ENCODE measurements around the gene STK32C.

The STK32C gene

DNA sequence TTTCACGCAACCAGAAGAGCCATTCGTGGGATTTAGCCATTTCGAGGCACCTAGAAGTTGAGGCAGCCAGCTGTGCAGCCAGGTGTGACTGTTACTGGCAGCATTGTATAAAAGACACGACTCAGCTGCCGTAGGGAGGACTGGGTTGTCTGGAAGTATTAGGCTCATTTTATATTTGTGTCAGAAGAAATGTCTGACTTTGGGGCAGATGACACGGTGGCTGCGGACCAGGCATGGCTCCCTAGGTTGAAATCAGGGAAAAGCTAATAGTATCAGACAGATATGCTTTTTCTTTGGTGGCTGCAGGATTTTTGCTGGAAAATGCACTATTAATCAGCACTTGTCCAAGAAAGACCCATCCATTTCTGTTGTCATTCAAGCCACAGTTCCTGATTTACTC, 125.2 kb downstream of the STK32C start:
- DNase-seq (ENCODE audit: low spot score): no peak

DNA sequence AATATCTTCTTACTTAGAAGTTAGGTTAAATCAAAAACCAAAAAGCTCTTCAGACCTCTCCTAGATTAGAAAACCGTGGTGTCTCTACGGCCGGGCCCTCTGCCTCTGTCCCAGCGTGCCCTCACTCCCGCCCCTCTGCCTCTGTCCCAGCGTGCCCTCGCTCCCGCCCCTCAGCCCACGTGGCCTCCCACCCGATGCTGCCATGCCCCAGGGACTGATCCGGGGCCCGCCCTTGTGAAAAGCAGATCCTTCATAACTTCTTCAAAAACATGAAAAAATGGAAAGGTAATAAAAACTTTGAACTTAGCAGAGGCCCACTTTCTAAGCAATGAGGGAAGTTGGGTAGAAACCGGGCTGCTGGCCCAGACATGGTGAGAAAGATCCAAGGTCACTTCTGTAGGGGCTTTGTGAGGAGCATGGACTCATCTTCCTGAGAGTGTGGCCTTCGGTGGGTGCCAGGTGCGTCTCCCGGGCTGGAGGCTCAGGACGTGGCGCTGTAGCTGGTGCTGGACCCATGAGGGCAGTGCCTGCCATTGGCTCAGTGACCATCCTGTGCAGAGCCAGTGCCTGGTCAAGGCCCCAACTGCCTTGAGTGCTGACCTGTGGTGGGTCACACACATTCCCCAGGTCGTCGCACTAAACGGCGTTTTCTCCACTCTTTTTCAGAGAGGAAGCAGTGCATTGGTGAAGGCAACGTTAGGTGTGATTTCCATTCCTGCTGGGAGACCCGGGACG, 125.9 kb downstream of the STK32C start:
- no peak for DNase-seq (ENCODE audit: low spot score)

DNA sequence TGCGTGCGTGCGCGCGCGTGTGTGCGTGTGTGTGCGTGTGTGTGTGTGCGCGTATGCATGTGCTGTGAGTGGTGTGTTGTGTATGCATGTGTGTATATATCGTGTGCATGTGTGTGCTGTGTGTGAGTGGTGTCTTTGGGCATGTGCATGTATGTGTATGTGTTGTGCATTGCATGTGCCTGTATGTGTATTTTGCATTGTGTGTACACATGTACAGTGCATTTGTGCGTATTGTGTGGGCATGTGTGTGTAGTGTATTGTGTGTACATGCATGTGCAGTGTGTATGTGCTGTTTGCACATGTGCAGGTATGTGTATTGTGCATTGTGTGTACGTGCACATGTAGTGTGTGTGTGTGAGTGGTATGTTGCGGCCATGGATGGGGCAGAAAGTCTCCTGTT, 127.0 kb downstream of the STK32C start:
- DNase-seq (ENCODE audit: low spot score): no peak

DNA sequence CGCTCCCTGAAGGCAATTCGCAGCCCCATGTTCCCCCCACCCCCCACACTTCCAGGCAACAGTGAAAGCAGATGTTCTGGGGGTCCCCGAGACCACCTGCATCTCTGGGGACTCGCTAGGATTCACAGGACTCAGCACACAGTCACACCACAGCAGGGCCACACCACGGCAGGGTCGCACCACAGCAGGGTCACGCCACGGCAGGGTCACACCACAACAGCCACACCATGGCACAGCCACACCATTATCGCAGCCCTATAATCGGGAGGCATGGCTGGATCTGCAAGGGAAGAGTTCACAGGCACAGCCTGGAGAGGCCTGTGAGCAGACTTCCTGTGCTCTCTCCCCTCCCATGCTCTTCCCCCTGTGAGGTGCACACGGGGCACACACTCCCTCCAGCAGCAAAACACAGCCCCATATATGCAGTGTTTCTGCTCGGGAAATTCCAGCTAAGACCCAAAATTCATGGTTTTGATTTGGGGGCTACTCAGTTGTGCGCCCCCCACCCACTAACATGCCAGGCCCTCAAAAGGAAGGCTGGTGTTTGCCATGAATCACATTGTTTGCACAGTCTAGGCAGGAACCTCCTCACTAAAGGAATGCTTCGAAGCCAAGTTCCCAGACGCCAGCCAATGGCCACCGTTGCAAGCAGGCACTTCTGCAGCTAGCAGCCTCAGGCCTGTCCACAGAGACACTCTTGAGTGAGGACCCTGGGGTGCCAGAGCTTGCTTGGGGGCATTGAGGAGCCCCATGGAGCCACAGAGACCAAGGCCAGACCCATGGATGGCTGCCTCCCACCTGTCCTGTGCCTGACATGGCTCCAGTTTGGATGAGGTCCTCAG, 128.0 kb downstream of the STK32C start:
- DNase-seq (ENCODE audit: low spot score): no peak

DNA sequence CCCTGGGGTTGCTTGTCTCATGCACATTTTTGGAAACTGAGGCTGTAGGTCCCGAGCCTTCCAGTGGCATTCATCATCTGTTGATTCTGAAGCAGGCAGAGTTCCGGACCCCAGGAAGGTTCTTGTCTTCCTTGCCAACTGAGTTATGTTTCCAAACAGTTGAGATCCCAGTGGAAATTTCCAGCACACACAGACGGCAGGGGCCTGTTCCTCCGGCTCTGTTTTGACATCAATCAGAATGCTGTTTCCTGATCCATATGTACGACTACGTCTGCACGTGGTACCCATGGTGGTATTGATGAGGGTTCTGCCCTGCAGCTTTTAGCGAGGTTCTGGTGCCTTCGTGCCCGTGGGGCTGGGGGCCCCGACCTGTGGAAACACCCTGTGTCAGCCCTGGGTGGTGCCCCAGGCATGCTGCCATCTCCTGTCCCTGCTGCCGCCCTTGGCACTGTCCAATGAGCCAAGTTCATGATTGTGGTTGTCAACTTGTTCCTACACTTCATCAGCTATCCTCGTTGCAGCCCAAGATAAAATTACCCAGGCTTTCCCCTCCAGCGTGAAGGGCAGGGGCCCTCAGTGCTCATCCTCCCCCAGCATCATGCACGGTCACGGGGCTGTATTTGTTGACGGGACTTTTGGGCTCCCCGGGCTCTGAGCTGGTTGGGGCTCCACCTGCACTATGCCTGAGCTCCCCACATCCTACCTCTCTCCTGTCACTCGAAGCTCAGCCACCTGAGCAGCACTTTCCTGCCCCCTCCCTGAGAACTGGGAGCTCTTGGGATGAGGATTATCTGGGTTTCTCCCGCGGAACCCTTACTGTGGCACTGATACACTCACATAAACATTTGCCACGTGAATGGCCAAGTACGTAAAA, 128.8 kb downstream of the STK32C start:
- no peak for DNase-seq (ENCODE audit: low spot score)

DNA sequence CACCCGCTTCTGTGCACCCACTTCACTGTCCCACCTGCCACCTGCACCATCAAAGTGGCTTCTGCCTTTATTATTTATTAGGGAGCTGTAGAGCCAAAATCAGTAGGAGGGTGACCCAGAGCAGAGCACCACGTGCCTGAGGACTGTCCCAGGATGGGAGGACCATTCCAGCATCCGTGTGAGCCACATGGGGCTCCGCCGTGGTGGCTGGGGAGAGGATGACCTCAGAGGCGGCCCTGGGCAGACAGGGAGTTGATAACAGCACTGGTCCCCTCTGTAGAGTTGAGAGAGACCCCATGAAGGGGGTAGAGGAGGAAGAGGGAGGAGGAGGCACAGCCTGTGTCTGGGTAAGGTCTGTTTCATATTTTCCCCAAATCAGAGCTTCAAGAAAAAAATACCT, 129.7 kb downstream of the STK32C start:
- DNase-seq (ENCODE audit: low spot score): no peak

DNA sequence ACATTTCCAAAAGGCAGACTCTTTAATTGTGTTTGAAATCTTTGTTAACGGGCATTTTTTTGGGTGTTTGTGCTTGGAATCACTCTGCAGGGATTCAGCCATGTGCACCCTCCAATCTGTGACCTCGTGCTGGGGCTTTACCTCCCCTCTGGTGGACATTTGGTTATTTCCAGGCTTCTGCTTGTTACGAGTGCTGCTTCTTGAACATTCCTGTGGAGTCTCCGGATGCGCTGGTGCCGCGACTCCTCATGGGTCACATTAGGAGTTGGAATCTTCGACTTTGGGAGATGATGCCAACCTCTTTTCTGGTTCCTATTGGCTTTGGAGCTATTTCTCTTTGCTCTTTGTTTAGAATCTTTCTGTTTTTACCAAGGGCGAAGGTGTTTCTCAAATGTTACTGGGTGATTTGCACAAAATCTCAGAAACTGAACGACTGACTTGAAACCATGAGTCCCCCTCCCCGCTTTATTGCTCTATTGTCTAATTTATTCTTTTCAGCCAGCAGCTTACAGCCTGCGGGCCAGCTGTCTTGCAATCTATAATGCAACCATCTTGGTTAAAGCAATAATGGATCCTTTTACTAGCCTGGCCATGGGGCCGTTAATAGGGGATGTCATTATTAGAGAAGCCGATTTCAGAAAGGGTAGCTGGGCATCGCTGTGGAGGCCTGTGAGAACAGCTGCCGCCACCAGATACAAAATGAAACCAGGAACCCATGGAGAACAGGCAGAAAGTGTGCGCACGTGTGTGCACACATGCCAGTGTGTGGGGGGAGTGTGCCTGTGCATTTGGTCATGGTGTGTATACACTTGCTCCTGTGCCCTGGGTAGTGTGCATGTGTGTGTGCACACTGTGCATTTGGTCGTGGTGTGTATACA, 130.9 kb downstream of the STK32C start:
- no peak for DNase-seq (ENCODE audit: low spot score)

DNA sequence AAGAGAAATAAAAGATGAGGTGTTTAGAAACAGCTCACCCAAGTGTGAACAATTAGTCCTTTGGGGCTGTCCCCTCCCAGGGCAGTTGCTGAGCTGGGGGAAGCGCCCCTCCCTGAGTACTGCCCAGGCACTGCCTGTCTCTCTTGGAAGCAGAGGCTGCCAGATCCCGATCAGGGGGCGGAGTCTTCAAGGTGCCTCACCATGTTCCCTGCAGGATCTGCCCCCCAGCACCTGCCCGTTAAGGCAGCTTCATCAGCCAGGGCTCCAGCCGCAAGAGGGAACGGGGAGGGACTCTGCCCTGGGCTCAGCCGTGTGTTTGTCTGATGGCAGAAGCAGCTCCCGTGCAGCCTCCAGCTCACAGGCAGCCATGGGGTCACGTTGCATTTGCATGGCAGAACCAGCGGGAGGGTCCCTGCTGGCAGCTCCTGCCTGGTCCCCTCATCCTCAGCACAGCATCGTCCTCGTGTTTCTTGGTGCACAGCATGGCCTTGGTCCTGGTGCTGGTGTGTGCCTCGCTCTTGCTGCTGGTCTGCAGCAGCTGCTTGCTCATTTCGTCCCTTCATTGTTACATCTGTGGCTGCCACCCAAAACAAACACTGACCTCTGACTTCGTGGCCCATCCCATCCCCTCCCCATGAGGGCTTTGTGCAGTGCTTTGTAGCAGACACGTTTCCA, 131.7 kb downstream of the STK32C start:
- no peak for DNase-seq (ENCODE audit: low spot score)

DNA sequence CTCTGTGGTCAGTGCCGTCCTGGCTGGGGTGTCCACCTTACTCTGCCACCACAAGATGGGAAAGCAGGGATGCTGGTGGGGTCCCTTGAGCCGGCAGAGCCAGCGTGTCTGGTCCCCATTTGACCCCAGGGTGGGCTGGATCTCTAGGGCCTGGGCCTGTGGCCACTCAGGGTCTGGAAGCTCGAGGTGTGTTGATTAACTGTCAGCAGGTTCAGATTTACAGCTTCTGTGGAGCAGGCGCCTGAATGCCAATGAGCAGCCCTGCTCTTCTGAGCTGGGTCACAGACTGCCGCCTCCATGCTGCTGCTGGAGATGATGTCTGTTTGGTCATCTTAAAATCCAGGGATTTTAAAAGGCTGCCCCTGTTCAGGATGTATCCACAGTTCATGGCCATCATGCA, 132.3 kb downstream of the STK32C start:
- DNase-seq (ENCODE audit: low spot score): no peak

DNA sequence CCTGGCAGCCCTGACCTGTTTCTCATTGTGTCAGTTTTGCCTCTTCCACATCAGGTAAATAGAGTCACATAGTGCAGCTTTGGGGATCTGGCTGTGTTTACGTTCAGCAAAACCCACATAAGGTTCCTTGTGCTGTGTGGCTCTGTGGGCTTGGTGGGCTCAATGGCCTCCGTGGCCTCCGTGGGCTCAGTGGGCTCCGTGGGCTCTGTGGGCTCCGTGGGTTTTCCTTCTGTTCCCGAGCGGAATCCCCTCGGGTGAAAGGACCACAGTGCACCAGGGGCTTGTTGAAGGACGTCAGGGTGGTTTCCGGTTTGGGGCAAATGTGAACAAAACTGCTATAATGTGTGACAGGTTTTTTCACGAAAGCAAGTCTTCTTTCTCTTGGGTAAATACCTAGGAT, 133.5 kb downstream of the STK32C start:
- no peak for DNase-seq (ENCODE audit: low spot score)

DNA sequence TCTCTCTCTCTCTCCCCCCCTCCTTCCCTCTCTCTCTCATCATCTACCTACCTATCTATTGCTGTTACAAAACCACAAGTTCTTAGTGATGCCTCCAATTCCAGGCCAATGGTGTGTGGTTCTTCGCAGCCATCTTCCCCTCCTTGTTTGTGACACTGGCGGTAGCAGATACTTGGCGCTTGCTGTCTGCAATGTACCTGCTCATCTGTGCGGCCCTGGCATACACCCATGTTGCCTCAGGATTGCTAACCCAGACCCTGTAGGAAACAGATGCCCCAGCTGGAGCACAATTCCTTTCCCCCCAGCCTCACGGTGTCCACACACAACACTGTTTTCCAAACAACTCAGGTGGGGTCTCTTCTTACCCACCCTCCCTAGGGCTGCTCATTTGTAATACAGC, 134.6 kb downstream of the STK32C start:
- no peak for DNase-seq (ENCODE audit: low spot score)

DNA sequence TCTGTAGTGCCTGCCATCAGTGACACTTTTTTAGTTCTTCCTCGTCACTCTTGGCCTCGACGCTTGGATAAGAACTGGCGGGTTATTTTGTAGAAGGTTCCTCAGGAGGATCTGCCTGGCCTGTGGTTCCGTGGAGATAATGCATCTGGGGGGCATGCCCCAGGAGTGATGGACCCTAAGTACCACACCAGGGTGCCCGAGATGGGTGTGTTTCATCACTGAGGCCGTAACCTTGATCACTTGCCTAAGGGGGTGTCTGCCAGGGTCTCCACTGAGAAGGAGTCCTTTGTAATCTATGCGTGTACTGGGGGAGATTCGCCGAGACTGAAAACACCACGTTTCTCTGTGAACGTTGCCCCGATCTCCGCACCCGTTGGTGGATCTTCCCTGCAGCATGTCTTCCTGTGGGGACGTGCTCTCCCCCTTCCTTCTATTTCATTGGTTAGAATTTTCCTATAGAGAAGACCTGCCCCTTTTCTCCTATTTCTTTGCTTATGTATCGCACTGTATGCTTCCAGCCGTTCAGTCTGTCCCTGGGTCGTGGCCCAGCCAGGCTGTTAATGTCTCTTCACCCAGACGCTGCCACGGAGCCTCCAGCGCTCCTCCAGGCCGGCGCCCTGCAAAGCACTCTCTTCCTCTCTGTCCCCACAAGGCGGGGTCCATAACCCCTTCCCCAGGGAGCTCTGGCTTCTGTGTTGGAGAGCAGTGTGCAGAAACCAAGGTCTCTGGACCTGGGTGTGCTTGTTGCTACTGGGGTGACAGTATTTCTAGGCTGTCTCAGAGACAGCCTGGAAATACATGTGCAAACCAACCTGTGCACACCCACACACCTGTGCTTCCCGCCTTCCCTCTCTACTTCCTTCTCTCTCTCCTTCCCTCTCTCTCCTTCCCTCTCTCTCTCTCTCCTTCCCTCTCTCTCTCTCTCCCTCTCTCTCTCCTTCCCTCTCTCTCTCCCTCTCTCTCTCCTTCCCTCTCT, 135.4 kb downstream of the STK32C start:
- DNase-seq (ENCODE audit: low spot score): no peak

DNA sequence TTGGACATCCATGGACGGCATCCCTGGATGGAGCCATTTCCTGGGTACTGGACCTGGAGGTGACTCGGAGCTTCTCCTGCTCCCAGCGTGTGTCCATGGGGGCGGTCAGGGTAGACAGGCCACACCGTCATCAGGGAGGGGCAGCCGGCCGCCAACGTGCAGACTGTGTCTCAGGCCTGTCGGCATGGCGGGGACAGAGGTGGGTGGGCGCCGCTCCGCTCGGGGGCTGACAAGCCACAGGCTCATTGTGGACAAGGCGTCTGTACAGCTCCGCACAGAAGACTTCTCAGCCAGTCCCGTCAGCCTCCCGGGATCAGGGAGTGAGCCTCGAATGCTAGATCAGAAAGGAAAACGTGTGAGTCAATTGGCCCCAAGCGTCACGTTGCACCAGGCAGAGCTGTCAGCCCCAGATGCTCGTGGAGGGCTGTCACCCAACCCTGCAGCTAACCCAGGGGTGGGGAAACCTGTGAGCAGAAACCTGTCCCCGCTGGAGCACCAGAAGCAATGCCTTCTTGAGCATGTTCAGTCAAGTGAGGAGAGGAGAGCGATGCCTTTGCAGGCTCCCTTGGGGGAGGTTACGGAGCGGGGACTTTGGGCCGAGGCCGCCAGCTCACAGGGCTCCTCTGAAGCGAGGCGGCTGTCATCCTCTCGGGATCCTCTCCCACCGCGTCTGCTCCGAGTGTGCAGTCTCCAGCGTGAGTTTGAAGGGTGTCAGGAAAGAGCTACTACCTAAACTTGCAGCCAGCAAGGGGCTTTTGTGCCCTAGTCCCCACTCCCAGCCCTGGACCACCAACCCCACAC, 137.0 kb downstream of the STK32C start:
- no peak for DNase-seq (ENCODE audit: low spot score)

DNA sequence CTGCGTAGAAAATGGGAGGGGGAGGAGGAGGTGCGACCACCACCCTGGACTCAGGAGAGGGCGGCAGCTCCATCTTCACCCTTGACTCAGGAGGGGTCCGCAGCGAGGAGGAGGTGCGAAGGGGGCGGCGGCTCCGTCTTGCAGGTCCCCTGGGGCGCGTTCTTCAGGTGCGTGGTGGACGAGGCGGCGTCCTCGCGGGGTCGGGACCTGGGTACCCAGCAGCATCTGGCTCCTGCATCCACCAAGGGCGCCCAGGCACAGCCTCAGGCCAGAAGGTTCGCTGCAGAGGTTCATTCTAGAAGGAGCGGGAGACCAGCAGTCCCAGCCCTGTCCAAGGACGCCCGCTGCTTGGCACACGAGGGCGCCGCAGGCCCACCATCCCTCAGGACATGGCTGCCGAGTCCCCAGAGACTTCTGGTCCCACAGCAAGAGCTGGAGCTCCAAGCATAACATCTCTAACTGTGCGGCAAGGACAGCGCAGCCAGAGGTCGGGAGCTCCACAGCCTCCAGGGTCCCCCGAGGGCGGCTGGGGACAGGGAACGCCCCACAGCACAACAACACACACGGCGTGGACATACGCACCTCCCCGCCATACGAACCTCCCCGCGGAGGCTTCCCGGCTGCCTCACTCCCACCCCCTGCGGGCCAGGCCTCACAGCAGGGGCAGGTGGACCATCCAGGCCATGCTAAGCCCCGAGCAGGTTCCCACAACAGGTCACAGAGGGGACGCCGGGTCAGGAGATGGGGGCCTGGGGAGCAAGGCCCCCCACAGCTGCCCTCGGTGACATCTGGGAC, 137.8 kb downstream of the STK32C start:
- no peak for DNase-seq (ENCODE audit: low spot score)

DNA sequence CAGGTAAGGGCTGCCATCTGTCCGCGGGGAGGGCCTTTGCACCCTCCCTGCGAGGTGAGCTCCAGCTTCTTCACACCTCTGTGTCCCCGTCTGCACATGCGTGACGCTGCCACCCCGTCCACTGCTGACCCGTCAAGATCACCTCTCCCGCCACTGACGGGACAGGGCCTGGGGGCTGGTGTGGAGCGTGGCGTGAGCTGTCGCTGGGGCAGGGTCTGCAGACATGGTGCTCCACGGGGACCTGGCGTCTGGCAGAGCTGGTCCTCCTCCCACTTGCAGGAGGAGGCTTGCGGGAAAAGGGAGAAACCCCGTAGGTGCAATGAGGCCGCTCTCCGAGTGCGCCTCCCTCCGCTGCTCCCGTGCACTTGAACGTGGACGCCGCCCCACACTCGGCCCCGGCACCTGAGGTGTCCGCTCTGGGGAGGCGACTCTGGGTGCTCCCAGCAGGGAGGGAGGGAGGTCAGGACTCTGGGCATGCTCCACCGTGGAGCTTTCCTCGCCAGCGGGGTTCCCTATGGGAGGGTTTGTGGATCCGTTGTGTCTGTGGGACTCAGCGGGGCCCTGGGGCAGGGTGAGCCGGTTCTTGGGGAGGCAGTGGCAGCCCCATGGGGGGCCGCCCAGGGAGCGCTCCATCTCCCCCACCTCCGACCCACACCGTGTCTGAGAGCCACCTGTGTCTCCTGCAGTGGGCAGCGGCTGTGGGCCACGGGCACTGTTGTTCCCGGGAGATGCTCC, 138.6 kb downstream of the STK32C start:
- no peak for DNase-seq (ENCODE audit: low spot score)

DNA sequence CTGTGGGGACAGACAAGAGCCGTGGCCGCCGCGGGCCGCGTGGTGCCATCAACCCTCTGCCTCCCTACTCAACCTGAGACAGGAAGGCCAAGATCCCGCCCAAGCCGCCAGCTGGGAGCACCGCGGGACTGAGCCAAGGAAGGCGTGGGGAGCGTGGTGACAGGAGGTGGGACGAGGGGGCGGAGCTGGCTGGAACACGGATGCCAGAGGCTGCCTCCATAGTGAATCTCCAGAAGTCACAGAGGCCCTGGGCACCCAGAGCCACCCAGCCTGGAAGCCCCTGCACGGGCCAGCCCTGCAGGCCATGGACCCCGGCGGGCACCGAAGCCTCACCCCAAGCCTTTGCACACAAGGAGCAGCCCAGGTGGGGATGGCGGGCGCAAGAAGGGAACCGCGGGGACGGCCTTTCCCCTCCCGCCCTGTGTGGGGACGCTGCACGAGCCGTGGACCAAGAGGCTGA, 139.1 kb downstream of the STK32C start:
- DNase-seq (ENCODE audit: low spot score): no peak

DNA sequence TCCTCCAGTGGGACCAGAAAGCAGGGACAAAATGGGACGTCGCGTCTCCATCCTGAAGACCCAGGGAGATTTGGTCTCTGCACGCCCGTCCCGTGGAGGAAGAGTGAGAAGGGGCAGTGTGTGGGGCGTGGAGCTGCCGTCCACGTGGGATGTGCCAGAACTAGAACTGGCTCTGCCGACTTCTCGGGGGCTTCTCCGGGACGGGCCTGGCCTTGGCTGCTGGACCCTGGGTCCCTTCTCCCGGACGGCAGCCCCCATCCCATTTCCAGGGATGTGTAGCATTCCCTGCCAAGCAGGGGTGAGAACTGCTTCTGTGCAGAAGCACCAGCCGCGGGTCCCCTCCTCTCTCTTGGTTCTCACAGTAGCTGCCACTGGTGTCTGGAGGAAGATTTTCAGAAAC, 139.8 kb downstream of the STK32C start:
- DNase-seq (ENCODE audit: low spot score): no peak
